ENCODE measurements around the gene PTPRE. TPM values are rescaled to one million over a fixed set of nuclear protein-coding genes. Genes with fewer than 3 reads are reported as not detected.

Gene PTPRE
- total RNA-seq, 1 donor from 2014 or later = 70.6 TPM

GRCh38 chr10:128036011-128036615 is 129.2 kb downstream of the PTPRE start:
- no peaks in the 10 kb centered on the region for H3K36me3 ChIP-seq
- intact Hi-C loops (cut with DNase I) = no loop called here
- peak; percentile 7 for ATAC-seq
- no peaks in the 10 kb centered on the region for H3K9me3 ChIP-seq
- no peak for DNase-seq
- no peak overlapping the region for H3K4me3 ChIP-seq
- no peaks in the 10 kb centered on the region for H3K27me3 ChIP-seq
- no peak overlapping the region for H3K27ac ChIP-seq
- TF ChIP-seq CTCF (IDR thresholded peaks at IDR 0.05) = no peak
- H3K4me1 ChIP-seq = no peaks in the 10 kb centered on the region

GRCh38 chr10:128036746-128037543 is 130.0 kb downstream of the PTPRE start:
- DNase-seq (no peak), ATAC-seq (no peak)
- H3K27ac ChIP-seq = no peak overlapping the region
- no peak overlapping the region for H3K4me3 ChIP-seq
- H3K9me3 ChIP-seq = no peaks in the 10 kb centered on the region
- no peaks in the 10 kb centered on the region for H3K27me3 ChIP-seq
- no peak for TF ChIP-seq CTCF (IDR thresholded peaks at IDR 0.05)
- H3K4me1 ChIP-seq = no peaks in the 10 kb centered on the region
- intact Hi-C loops (cut with DNase I) = no loop called here
- no peaks in the 10 kb centered on the region for H3K36me3 ChIP-seq

DNA sequence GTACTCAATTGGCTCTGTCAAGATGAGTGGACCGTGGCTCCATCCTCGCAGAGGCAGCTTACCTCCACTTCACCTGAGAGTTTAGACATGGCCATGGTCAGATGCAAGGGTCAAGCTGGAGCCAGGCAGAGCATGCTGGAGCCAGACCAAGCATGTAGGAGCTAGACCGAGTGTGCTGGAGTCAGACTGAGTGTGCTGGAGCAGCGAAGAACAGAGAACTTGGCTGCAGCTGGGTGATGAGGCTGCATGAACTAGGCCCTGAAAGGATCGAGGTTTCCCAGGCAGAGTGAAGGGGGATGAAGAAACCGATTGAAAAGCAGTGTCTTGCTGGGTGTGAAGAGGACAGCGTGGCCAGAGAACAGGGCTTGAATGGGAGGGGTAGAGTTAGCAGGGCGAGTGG is 133.2 kb downstream of the PTPRE start:
- intact Hi-C loops (cut with DNase I) = no loop called here
- Histone ChIP-seq H3K27ac (no peak overlapping the region), H3K27me3 (no peaks in the 10 kb centered on the region), H3K36me3 (no peaks in the 10 kb centered on the region), H3K9me3 (no peaks in the 10 kb centered on the region), H3K4me1 (no peaks in the 10 kb centered on the region), H3K4me3 (no peak overlapping the region)
- ATAC-seq (no peak), DNase-seq (no peak)
- TF ChIP-seq CTCF (IDR thresholded peaks at IDR 0.05) = no peak

DNA sequence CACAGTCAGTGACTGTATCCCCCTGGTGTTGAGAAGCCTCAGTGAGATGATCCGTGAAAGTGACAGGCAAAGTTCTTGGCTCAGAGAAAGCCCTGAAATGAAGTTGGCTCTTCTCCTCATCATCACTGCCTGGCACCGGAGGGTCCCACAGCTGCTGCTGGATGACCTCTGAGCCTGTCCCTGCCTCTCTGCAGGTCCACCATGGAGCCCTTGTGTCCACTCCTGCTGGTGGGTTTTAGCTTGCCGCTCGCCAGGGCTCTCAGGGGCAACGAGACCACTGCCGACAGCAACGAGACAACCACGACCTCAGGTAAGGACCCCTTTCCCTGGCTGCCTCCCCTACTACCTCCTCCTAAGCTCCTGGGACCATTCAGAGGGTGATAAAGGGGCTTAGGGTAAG is 133.8 kb downstream of the PTPRE start:
- H3K27ac ChIP-seq = no peak overlapping the region
- H3K27me3 ChIP-seq = no peaks in the 10 kb centered on the region
- H3K36me3 ChIP-seq = no peaks in the 10 kb centered on the region
- TF ChIP-seq CTCF (IDR thresholded peaks at IDR 0.05) = no peak
- intact Hi-C loops (cut with DNase I) = no loop called here
- ATAC-seq (no peak), DNase-seq (no peak)
- H3K4me1 ChIP-seq = no peaks in the 10 kb centered on the region
- no peaks in the 10 kb centered on the region for H3K9me3 ChIP-seq
- no peak overlapping the region for H3K4me3 ChIP-seq

DNA sequence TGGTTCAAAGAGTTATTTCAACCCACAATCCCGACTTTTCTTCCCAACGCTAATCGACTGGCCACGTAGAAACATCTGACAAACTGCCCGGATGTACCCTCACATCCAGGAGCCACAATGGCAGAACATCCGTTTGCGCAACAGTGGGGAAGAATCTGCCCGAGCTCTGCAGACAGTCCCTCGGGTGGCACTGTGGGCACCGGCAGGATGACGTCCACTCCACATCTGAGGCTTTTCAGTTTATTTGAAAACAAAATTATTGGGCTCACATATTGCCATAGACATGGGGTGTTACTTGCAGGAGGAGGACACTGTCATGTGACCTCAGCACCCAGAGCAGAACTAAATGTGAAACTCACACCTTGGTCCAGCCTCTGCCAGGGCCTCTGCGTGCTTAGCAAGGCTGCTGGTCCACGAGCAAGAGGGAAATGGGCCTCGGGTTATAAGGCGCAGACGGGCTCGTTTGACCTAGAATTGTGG is 135.3 kb downstream of the PTPRE start:
- DNase-seq = no peak
- H3K4me1 ChIP-seq = peaks cover 11% of the 10 kb centered on the region
- no peak overlapping the region for H3K27ac ChIP-seq
- ATAC-seq = no peak
- TF ChIP-seq CTCF (IDR thresholded peaks at IDR 0.05) = no peak
- no peaks in the 10 kb centered on the region for H3K9me3 ChIP-seq
- H3K27me3 ChIP-seq = no peaks in the 10 kb centered on the region
- H3K36me3 ChIP-seq = no peaks in the 10 kb centered on the region
- intact Hi-C loops (cut with DNase I) = no loop called here
- no peak overlapping the region for H3K4me3 ChIP-seq

All from upper lobe of right lung (tissue), 1 donor.